GM19023 (cell line): Measurements from ENCODE around the gene CALD1.

ENCODE experiments used
- ATAC-seq: cut with Tn5 transposase; IDR thresholded peaks from one replicate; pipeline ENCODE4 v1.9.1; 2021; ENCODE audit warnings: mild to moderate bottlenecking, moderate library complexity; ENCODE audit not compliant: unreplicated experiment

The CALD1 gene

DNA sequence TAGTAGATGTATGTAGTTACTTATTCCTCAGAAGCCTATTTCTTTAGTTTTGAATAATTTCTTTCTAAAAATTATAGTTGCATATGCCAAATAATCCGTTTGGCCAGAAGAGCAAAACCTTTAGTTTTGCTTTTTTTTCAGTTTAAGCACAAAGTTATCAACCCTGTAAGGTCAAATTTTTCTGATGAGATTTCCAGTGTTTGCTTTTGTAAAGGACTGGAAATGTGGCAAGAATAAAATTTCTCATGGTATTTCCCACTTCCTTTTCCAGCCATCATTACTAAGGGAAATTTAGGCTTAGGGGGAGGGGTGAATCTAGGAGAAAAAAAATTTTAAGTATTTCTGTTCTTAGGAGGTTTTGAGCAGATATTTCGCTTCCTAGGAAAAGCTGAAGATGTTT is 7.6 kb downstream of the CALD1 start:
- ATAC-seq: no peak

DNA sequence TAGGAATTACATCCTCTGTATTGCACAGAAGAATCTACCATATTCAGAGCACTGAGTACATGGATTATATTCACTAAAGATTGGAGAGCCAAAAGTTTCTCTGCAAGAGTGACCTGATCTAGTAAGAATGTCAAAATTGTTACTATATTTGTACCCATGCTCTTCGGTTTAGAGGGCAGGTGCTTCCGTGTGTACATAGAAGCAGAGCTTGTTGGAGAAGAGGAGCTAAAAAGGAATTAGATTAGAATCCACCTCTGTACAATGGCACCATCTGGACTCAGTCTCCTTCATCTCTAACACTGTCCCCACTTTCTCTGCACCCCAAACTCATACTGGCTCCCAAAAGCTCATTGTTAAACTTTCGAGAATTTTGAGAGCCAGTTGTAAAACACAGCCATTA is 8.3 kb downstream of the CALD1 start:
- no peak for ATAC-seq

DNA sequence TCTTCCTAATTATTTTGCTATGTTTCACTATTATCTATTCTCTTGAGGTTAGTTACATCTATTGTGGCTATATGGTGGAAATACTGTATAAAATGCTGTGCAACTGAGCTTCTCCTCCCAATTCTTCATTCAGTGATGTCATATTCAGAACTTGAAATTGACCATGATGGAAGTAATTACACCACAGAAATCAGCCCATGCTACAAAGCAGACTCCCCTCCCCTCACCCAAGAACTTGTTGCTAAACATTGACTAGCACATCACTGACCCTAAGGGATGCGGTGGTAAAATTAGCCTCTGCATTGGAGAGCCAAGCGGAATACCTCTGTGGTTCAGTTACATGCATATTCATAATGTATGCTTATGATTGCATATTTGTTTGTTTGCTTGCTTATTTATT is 8.8 kb downstream of the CALD1 start:
- no peak for ATAC-seq

DNA sequence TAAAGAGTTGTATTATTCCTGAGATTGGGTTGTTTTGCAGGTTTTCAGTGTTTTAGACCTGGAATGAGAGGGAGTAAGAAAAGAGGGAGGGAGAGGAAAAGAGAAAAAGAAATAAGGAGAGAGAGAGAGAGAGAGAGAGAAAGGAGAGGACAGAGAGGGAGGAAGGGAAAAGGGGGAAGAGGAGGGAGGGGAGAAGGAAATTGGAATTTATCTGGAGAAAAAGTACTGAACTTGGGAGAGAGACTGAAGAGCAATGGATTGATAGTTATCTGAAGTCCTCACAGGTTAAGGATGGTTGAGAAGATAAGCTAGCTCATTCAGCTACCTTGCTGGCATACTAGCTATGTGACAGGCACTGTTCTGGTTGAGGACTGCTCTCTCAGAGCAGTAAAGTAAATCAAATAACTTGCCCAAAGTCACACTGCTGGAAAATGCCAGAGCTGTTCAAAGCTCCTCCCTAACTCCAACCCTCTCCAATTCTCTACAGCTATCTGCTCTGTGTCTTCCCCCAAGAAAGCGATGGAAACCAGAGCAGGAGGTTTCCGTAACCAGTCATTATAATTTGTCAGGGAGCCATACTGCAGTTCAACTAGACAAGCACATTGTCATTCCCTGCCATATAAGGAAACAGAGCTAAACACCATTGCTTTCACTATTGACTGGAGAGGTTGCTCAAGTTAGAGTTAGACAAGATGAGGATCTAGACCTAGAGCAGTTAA is 10.7 kb downstream of the CALD1 start:
- no peak for ATAC-seq

DNA sequence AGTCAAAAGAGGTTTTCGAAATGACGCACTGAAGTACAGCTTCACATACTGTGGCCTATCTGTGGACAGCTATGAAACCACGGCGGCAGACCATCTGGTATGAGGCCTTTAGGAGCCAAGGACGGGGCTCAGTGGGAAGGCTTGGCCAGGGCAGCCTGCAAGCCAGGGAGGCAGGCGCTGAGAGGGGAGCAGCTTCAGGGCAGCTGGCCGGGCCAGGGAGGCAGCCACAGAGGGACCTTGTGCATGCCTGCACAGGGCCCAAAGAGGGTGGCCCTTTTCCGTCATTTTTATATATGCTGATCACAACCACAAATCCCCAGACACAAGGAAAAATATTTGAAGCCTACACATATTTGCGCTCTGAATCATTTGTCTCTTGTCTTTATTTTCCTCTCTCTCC is 13.5 kb downstream of the CALD1 start:
- no peak for ATAC-seq

DNA sequence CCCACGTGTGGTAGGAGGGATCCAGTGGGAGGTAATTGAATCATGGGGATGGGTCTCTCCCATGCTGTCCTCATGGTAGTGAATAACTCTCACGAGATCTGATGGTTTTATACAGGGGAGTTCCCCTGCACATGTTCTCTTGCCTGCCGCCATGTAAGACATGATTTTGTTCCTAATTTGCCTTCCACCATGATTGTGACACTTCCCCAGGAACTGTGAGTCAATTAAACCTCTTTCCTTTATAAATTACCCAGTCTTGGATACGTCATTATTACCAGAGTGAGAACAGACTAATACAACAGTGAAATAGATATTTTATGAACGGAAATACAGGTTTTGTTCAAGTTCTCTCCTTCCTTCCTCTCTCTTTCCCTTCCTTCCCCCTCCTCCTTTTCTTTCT is 15.8 kb downstream of the CALD1 start:
- no peak for ATAC-seq

DNA sequence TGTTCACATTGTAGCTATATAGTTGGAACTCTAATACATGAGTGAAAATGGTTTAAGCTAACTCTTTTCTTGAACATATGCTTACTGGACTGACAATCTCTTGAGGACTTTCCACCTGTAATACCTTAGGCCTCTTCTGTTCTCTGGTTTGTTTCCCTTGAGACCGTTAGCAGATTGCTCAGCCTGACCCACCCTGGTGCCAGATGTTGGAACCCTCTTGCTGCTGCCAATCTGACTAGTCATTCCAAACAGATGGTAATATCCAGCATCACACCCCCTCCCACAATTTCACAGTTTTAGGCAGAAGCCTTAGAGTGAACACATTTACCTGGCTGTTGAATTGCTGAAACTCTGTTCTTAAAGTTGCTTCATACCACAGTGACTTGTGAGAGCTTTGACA is 18.7 kb downstream of the CALD1 start:
- ATAC-seq: no peak

DNA sequence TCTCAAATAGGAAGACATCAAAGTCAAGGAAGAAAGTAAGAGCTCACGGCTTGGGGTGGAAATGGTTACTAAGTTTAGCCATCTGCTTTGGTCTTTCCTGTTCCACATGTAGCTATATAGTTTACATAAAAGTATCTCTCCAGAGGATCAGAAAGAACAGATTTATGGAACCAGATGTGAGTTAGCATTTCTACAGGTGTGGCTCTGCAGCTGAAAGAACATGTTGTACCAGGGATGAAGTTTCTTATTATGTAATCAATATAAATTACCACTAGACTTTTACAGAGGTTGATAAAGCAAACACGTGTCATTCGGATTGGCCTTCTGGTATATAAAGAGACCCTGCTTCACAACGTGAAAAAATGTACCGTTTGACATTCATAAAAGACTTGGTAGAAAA is 19.9 kb downstream of the CALD1 start:
- no peak for ATAC-seq

DNA sequence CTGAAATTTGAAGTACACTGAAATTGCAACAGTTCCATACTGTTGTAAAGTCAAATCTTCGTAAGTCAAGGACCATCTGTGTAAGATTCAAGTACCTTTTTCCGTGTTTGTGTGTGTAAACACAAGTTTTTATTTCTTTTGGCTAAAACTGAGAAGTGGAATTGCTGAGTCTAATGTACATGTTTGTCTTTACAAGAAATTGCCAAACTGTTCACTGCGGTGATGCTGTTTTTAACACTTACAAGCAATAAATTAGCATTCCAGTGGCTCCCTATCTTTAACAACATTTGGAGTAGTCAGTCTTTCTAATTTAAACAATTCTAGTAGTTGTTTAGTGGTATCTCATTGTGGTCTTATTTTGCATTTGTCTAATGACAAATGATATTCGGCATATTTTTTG is 23.3 kb downstream of the CALD1 start:
- no peak for ATAC-seq

DNA sequence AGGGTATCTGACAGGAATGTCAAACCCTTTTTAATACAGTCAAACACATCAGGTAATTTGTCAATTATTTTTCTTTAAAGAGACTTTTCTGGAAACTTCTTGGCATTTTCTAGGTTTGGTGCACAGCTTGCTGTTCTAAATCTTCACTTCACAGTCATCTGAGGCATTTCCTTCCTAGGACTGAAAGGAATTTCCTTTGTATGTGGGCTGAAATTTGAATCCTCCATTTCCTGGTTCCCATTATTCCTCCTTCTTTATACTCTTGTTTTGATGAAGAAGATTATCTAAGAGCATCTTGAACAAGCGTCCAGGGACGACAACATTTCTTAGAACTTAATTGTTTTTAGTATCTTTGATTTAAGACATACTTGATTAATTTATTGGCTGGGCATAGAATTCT is 24.9 kb downstream of the CALD1 start:
- ATAC-seq: no peak

DNA sequence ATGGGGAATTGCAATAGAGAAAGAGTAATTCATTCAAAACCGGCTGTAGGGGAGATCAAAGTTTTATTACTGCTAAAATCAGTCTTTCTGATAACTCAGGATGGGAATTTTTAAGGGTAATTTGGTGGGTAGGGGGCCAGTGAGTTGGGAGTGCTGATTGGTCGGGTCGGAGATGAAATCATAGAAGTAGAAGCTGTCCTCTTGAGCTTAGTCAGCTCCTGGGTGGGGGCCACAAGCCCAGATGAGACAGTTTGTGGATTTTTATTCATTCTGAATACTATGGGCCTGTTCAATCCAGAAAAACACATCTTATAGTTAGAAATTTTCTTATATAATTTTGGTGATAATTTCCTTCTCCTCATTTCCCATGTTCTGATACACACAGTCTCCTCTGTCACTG is 25.4 kb downstream of the CALD1 start:
- ATAC-seq: no peak

DNA sequence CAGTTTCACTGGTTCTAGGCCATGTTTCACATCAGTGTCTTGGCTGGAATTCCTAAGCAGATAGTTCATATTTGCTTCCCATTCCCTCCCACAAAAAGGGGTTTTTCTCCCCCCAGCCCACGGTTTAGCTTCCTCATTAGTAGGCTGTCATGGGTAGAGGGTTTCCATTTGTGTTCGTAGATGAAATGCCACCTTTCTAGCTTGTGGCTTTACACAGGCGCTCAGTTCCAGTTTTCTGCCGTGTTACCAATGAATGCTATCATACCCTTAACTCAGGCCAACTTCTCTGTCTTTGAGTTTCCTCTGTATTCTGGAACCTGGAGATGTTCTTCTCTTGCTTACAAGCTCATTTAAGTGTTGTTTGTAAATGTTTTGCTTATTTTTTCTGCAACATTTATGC is 26.8 kb downstream of the CALD1 start:
- ATAC-seq: no peak

DNA sequence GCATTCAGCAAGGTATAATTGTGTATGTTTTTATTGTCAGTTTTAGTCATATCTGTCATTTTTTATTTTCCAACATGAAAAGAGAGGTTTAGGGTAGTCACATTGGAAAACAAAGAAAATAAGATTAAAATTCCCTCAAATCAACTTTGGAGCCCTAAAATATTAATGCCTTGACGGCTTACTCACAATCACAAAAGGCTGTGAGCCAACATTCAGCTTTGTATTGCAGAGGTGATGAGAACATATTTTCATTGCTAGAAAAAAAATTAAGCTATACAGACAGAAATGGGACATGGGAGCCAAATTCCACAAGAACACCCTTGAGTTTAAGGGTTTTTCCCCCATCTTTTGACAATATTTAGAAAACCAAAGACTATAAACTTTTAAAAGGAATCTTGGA is 30.2 kb downstream of the CALD1 start:
- ATAC-seq: no peak

DNA sequence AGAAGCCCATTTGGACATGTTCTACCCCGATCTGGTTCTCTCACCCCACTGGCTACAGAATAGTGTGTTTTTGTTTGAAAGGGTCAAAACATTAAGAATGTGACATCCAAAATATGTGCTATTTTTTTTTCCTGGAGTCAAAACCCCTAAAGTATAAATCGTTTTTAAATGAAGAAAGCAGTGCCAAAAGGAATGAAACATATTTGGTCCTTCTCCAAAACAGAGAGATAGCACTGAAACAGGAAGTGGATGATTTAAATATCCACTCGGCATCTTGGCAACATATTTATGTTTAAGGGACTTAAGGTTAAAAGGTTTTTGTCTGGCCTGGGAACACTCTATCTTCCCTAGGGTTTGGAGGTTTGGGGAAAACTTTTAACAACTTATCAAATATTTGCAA is 32.3 kb downstream of the CALD1 start:
- ATAC-seq: no peak

DNA sequence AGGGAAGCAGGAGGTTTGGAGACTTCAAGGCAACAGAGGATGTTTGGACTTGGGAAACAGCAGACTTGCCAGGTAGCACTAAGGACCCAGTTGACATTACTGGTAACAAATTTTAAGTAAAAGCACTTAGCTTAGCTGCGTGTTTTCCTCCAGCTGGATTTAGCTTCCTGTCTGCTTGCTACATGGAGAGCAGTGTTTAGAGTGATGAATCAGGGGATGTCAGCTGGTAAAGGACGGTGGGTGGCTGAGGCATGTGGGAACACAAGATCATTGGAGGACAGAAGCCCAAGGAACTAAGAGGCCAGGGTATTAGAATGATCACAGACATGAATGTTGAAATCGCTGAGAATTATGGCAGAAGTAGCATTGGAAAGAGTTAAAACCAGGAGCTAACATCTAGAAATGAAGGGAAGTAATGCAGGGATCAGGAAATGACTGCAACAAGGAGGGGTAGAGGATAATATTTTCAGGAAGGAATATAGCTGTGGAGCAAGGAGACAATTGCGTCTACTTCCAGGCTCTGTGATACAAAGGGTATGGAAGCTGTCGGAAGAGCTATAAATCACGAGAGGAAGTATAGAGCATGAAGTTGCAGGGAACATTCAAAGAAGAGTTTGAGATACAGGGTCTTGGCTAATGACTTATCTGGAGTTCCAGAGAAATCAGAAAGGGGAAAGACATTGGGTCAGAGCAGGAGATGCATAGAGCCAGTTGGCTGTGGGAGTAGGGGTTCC is 34.4 kb downstream of the CALD1 start:
- no peak for ATAC-seq

DNA sequence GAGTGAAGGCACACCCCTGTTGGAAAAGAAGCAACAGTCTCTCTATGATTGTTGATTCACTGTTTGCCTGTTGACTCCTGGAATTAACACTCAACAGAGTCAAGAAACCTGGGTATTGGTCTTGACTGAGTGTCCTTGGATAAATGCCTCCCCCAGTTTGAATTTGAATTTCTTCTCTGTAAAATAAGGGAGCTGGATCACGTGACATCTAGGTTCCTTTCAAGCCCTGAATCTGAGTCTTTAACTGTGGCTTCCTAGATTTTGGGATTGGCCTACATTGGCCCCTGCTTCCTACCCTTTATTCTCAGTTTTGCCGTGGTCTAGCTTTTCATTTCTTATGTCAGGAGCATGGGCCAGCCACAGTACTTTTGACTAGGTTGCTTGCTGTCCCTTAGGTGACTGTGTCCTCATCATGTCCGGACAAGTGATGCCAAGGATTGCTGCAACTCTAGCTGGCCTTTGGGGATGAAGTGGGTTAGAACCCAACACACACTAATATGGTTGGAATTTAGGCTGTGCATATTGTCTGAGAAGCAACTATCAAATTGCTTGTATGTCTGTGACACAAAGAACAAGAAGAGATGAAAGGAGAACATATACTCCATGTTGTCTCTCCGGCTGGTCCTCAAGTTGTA is 35.4 kb downstream of the CALD1 start:
- ATAC-seq: no peak

DNA sequence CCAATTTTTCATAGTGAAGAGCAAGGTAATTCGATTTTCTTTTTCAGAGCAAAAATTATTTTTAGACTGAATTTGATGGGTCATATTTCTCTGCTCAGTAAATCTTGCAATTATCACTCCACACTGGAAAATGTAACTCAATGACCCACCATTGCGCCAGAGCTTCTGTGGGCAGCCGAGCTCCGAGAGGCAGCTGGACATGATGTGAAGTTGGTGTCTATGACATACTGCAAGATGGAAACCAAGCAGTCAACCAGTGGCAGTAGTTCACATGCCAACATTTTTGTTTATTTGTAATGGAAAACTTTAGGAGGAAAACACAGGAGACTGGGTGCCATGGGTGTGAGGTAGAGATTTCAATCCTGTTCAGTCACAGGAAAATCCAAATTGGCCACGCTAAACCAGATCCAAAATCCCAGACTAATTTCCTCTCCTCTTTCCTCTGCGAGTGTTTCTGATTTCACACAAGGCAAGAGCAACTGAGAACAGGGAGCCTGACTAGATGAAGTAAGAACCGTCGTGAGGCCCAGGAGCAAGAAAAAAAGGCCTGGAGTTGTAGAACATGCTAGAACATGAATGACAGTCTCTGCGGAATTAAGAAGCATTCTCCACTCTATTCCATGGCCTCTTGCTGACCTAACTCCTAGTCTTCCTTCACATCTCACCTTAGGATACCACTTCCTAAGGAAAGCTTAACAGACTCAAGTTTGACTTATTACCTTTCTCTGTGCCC is 39.3 kb downstream of the CALD1 start:
- no peak for ATAC-seq

DNA sequence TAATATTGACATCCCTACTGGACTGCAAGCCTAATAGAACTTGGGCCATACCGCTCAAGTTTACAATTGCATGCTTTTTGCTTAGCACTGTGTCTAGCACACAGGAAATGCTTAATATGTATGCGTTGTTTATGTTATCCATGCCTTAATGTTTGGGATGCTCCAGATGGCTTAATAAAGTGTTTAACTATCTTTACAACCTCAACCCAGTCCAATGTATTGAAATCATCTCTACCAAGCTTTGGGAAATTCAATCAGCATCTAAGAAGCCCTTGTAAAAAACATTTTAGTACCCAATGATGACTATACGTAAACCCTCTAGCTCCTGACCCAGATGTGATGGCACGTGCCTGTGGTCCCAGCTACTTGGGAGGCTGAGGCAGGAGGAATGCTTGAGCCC is 40.0 kb downstream of the CALD1 start:
- no peak for ATAC-seq

DNA sequence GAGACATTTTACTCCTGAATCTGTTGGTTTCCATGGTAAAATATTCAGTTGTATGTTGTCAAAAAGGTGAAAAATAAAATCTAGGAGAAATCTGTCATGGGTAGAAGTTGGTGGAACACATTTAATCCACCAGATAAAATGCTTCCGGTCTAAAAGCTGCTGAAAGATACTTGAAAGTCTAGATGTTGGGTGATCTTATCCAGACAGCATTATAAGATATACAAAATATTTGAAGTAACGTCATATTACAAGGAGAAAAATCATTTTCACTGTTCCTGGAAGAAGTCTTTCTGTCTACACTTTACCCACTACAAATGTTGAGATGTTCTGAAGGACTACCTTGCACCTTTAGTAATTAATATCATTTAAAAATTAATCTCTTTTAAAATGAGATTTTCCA is 40.9 kb downstream of the CALD1 start:
- ATAC-seq: no peak

DNA sequence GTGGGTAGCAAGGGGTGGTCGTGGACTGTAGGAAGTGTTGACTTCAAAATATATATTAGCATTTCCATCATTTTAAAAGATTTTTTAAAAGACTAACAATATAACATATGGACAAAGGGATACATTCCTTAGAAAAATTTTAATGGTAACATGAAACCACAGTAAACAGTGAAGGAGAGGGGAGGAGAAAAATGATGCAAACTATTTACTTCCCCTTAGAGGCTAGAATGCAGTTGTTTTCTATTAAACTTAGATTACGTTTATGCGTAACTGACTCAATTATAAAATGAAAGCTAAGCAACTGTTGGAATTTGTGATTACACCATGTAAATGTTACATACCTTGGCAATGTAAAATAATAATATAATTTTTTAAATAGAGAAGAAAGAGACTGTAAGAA is 41.3 kb downstream of the CALD1 start:
- ATAC-seq: no peak

DNA sequence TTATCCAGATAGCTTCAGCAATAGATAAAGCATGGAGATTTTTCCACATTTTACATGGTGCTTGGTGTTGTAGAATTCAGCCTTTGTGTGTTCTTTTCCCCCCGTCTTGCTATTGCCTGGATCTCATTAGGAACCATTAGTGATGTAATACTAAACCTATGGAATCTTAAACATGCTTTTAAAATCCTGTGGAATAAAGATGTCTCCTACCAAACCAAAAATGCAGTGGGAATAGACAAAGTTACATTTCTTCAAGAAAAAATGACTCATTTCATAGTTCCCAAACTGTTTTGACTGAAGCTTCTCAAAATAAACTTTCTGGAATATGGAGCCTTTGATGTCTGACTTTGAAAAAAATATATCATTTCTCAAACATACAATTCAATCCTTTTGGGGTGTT is 44.0 kb downstream of the CALD1 start:
- no peak for ATAC-seq

DNA sequence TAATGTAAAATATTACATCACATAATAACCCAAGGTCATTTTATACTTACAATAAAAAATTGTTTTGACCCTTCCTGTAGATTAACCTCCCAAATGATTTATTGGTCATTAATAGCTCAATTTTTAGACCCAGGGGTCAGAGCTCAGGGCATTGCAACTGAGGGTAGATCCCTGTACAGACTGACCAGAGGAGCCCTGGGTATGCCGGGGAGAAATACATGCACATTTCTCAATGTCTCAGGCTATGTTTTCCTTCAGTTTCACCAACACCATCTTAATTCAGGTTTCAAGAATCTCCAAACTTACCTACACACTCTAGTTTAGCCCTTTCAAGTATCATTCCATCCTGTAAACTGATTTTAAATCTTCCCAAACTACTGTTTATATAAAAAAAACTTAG is 46.2 kb downstream of the CALD1 start:
- ATAC-seq: no peak
